IMR-90 (cell line): ENCODE results near the gene OSMR. TPM values are rescaled to one million over a fixed set of nuclear protein-coding genes. Genes with fewer than 3 reads are reported as not detected.

Source experiments
- ATAC-seq: fragments of 200-7000 bp; cut with Tn5 transposase; 2 replicates; pipeline ENCODE4 v1.9.1; 2020; ENCODE audit warnings: low read depth, mild to moderate bottlenecking, moderate library complexity
- BruUV-seq: library from RNA; stranded (reverse); fragments of 400-500 nt; replicated peaks from 2 replicates; lab custom pipeline; 2021; lab: Mats Ljungman, UMichigan
- CTCF ChIA-PET: fragments of 300-600 bp; formaldehyde crosslinking; extraction: SDS; loops from one replicate; lab custom pipeline; 2021; ENCODE audit warnings: antibody characterized with exemption; lab: Yijun Ruan, JAX
- POLR2A ChIA-PET: fragments of 300-600 bp; sonication (Branson Sonifier 250); formaldehyde crosslinking; loops from one replicate; lab custom pipeline; 2022; ENCODE audit warnings: antibody characterized with exemption; ENCODE audit not compliant: unreplicated experiment; lab: Charles Lee
- DNase-seq: peaks from one replicate; pipeline ENCODE4 v3.0.0; 2013
- H2AFZ ChIP-seq: replicated peaks from 2 replicates; pipeline ENCODE3; 2013; ENCODE audit warnings: low read length, mild to moderate bottlenecking; ENCODE audit not compliant: poor library complexity
- H2AK5ac ChIP-seq: 2 replicates; pipeline ENCODE4 v1.6.1; 2013; ENCODE audit warnings: low read depth, low read length, inconsistent platforms
- H2AK9ac ChIP-seq: replicated peaks from 2 replicates; pipeline ENCODE3; 2013; ENCODE audit warnings: mild to moderate bottlenecking, low read depth, low read length, moderate library complexity; ENCODE audit not compliant: poor library complexity
- H2BK120ac ChIP-seq: 2 replicates; pipeline ENCODE4 v1.6.1; 2013; ENCODE audit warnings: low read depth, low read length, inconsistent platforms
- H2BK15ac ChIP-seq: 3 replicates; pipeline ENCODE4 v1.6.1; 2013; ENCODE audit warnings: low read depth, low read length, inconsistent platforms
- H2BK20ac ChIP-seq: 2 replicates; pipeline ENCODE4 v1.6.1; 2013; ENCODE audit warnings: low read depth, mild to moderate bottlenecking, inconsistent platforms, low read length, moderate library complexity
- H2BK5ac ChIP-seq: 2 replicates; pipeline ENCODE4 v1.6.1; 2013; ENCODE audit warnings: mild to moderate bottlenecking, low read depth, low read length, inconsistent platforms; ENCODE audit not compliant: poor library complexity, severe bottlenecking
- H3K14ac ChIP-seq: replicated peaks from 2 replicates; pipeline ENCODE4 v1.6.1; 2013; ENCODE audit warnings: low read depth, low read length, inconsistent platforms
- H3K18ac ChIP-seq: 2 replicates; pipeline ENCODE4 v1.6.1; 2013; ENCODE audit warnings: low read depth, low read length, control low read depth
- H3K23ac ChIP-seq: 2 replicates; pipeline ENCODE4 v1.6.1; 2013; ENCODE audit warnings: low read depth, low read length, inconsistent platforms
- H3K27ac ChIP-seq: 2 replicates; pipeline ENCODE4 v1.5.1; 2013; ENCODE audit warnings: mild to moderate bottlenecking, control low read depth, low read length; ENCODE audit not compliant: insufficient read depth
- H3K27me3 ChIP-seq: 2 replicates; pipeline ENCODE4 v1.6.1; 2013; ENCODE audit warnings: low read length; ENCODE audit not compliant: control insufficient read depth, insufficient read depth
- H3K36me3 ChIP-seq: 2 replicates; pipeline ENCODE4 v1.6.1; 2013; ENCODE audit warnings: low read length, mixed read lengths; ENCODE audit not compliant: control insufficient read depth, insufficient read depth
- H3K4ac ChIP-seq: 2 replicates; pipeline ENCODE4 v1.6.1; 2013; ENCODE audit warnings: low read depth, low read length, inconsistent platforms
- H3K4me1 ChIP-seq: 2 replicates; pipeline ENCODE4 v1.6.1; 2013; ENCODE audit warnings: low read length, mixed read lengths; ENCODE audit not compliant: control insufficient read depth, insufficient read depth
- H3K4me2 ChIP-seq: 2 replicates; pipeline ENCODE4 v1.6.1; 2013; ENCODE audit warnings: low read depth, mild to moderate bottlenecking, control low read depth, low read length, moderate library complexity
- H3K4me3 ChIP-seq: 2 replicates; pipeline ENCODE4 v1.5.1; 2013; ENCODE audit warnings: low read depth, mild to moderate bottlenecking, control low read depth, low read length, moderate library complexity; ENCODE audit not compliant: insufficient read depth
- H3K56ac ChIP-seq: 2 replicates; pipeline ENCODE4 v1.6.1; 2013; ENCODE audit warnings: low read length, inconsistent platforms; ENCODE audit not compliant: insufficient read depth; ENCODE audit errors: extremely low read depth
- H3K79me1 ChIP-seq, 2 experiments: 2 replicates each; pipeline ENCODE4 v1.6.1; 2013; ENCODE audit warnings: low read length in 2 of 2, inconsistent platforms in 1 of 2, low read depth in 1 of 2
- H3K9ac ChIP-seq: 2 replicates; pipeline ENCODE4 v1.6.1; 2013; ENCODE audit warnings: low read depth, low read length, control low read depth
- H3K9me1 ChIP-seq: 2 replicates; pipeline ENCODE4 v1.6.1; 2013; ENCODE audit warnings: low read length, inconsistent platforms; ENCODE audit not compliant: insufficient read depth
- H3K9me3 ChIP-seq: 2 replicates; pipeline ENCODE4 v1.6.1; 2013; ENCODE audit warnings: low read length; ENCODE audit not compliant: control insufficient read depth, insufficient read depth
- H4K20me1 ChIP-seq: 2 replicates; pipeline ENCODE4 v1.6.1; 2013; ENCODE audit warnings: low read length, inconsistent platforms; ENCODE audit not compliant: insufficient read depth
- H4K5ac ChIP-seq: 2 replicates; pipeline ENCODE4 v1.6.1; 2013; ENCODE audit warnings: mild to moderate bottlenecking, low read depth, low read length, control low read depth
- H4K8ac ChIP-seq, 2 experiments: 2 replicates each; pipeline ENCODE4 v1.6.1; 2013; ENCODE audit warnings: low read depth in 2 of 2, low read length in 2 of 2, control low read depth in 1 of 2, inconsistent platforms in 1 of 2
- H4K91ac ChIP-seq: 2 replicates; pipeline ENCODE4 v1.6.1; 2013; ENCODE audit warnings: low read depth, low read length, inconsistent platforms; ENCODE audit not compliant: insufficient read depth
- CHD1 ChIP-seq: IDR thresholded peaks from 2 replicates; pipeline ENCODE4 v1.6.1; 2012; ENCODE audit warnings: low read depth, low read length, improper control_type of control experiment
- RAD21 ChIP-seq: IDR thresholded peaks from 2 replicates; pipeline ENCODE4 v1.6.1; 2012; ENCODE audit warnings: low read length, improper control_type of control experiment
- RFX5 ChIP-seq: IDR thresholded peaks from 2 replicates; pipeline ENCODE4 v1.8.0; 2012; ENCODE audit warnings: low read depth, mild to moderate bottlenecking, low read length, moderate library complexity
- WGBS, 2 experiments: methylation state at CpG; one replicate each; pipeline versions ENCODE4 v1.1.5 to v1.1.7; 2013; ENCODE audit warnings: missing lambda C conversion rate in 2 of 2; ENCODE audit not compliant: insufficient read length in 1 of 2; ENCODE audit errors: extremely low coverage in 2 of 2; 5-methylcytosine and 5-hydroxymethylcytosine counted together
- dilution Hi-C: fragments of 300-500 bp; cut with HindIII; formaldehyde crosslinking; loops from one replicate; pipeline ENCODE4 v1.14.3; 2018; ENCODE audit warnings: low sequenced_read_pairs; ENCODE audit not compliant: unreplicated experiment
- in situ Hi-C: fragments of 300-500 bp; cut with MboI; formaldehyde crosslinking; loops from 3 replicates; pipeline ENCODE4 v1.14.3; 2019; ENCODE audit warnings: low sequenced_read_pairs, inconsistent platforms, mixed read lengths
- intact Hi-C: fragments of 100-400 bp; cut with micrococcal nuclease; formaldehyde crosslinking; loops from 2 replicates; pipeline ENCODE4 v1.10.0; 2022
- polyA plus RNA-seq, 3 experiments: library from polyadenylated mRNA; depleted of rRNA; stranded (reverse); fragments of >200 nt; gene quantifications; 2 replicates each; pipeline ENCODE4 v1.2.3, GENCODE V29; 2012; ENCODE audit warnings: low replicate concordance in 1 of 3
- total RNA-seq: library from RNA; depleted of rRNA; stranded (reverse); fragments of >200 nt; gene quantifications from 2 replicates; pipeline ENCODE4 v1.2.3, GENCODE V29; 2012

The OSMR gene
- total and polyA plus RNA-seq, 2 of the 4 experiments (the other 2 are of a cell fraction), result 41.6 to 48.7 TPM

DNA sequence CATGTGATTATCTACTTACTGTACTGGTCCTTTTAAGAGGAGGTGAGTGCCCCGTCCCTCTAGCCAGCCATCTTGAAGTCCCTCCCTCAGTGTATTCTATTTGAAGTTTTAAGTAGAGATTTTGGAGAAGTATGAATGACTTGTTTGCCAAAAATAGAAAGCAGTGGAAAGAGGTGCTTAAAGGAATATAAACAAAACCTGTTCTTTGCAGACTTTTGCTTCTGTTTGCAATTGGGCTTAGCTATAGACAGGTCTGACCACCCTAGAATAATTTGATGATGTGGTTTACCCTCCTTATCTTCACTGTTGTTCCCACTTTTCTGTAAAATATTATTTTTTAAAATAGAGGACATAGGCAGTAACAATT is 21.2 kb downstream of the OSMR start:
- Histone ChIP-seq H3K4me3 (no peak overlapping the region), H2AK5ac (no peak overlapping the region), H2AFZ (no peak overlapping the region), H3K9ac (no peak overlapping the region), H3K36me3 (peaks cover 11% of the 10 kb centered on the region), H3K4ac (no peak overlapping the region), H3K14ac (no peak overlapping the region), H2BK120ac (no peak overlapping the region), H3K56ac (no peak overlapping the region), H3K27me3 (no peaks in the 10 kb centered on the region), H2AK9ac (no peak overlapping the region), H4K91ac (no peak overlapping the region), H3K18ac (no peak overlapping the region), H3K9me1 (peaks cover 14% of the 10 kb centered on the region), H3K9me3 (0 out of 2 replicates have a peak, but pooled peaks cover 2% of the 10 kb centered on the region), H3K23ac (no peak overlapping the region), H2BK15ac (no peak overlapping the region), H3K79me1 (peaks cover 21 to 50% of the 10 kb centered on the region in 2 experiments), H3K27ac (no peak overlapping the region), H3K4me1 (peaks cover 26% of the 10 kb centered on the region), H4K5ac (no peak overlapping the region), H4K20me1 (peaks cover 34% of the 10 kb centered on the region), H4K8ac (no peak overlapping the region), H2BK20ac (no peak overlapping the region), H2BK5ac (no peak overlapping the region), H3K4me2 (no peak overlapping the region)
- intact Hi-C loops, result no loop called here
- no peak for TF ChIP-seq CHD1
- no peak for TF ChIP-seq RAD21
- TF ChIP-seq RFX5, result no peak
- no TSS peak for BruUV-seq
- POLR2A ChIA-PET, result no interaction called here
- DNase-seq (no peak), ATAC-seq (no peak)
- WGBS, 2 experiments, result no CpG with 5 or more reads among the region's 1 CpG
- dilution Hi-C loops, result no loop called here
- CTCF ChIA-PET, result no interaction called here
- in situ Hi-C loops, result no loop called here
